ENCODE measurements around the gene RBFOX1.

- TF ChIP-seq ZBTB33 (IDR thresholded peaks at IDR 0.05; ENCODE audit: borderline replicate concordance, low read depth) (no peak), FOSL2 (IDR thresholded peaks at IDR 0.05; ENCODE audit: borderline replicate concordance, low read depth) (no peak), CTCF (IDR thresholded peaks at IDR 0.05) (no peak), MAX (IDR thresholded peaks at IDR 0.05; ENCODE audit: low read depth) (no peak), RAD21 (IDR thresholded peaks at IDR 0.05; ENCODE audit: low read length) (no peak), POLR2AphosphoS5 (IDR thresholded peaks at IDR 0.05; ENCODE audit: low read depth, low read length) (no peak), TCF12 (IDR thresholded peaks at IDR 0.05) (no peak), RFX5 (IDR thresholded peaks at IDR 0.05; ENCODE audit: low read length) (no peak), GABPA (IDR thresholded peaks at IDR 0.05; ENCODE audit: low read depth) (no peak)
Observed at GRCh38 chr16:7688811-7689210, 356.2 kb downstream of the RBFOX1 start.

Measured in SK-N-SH (cell line).